ENCODE measurements around the gene SLC2A11.

SLC2A11 gene

DNA sequence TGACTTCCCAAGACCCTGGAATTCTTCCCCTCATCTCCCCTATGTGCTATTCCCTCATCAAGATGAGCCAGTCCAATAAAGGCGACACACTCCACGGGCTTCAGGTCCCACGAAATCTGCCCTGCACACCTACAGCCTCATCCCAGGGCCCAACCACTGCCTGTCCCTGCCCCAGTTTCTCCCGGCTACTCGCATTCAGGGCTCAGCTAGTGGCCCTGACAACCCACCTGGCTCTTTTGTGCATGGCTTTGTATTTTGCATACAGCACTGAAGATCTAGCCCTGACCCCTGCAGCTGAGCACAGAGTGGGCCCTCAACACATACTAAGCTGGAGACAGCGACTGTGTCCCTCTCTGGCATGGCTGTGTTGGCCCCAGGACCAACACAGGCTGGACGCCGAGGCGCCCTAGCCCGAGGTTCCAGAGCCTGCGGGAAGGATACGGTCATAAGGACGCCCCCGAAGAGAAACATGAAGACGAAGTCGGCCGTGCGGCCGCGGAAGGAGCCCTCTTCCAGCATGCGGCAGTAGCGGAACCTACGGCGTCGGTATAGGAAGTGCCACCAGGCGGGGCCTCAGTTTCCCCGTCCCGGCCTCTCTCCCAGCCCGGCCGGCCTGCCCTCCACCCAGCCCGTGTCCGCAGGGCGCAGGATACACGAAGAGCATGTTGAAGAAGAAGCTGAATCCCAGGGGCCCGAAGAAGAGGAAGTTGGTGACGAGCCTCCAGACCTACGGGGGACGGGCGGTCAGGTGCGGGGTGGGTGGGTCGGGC, 19.6 kb upstream of the SLC2A11 start:
- no peaks in the 10 kb centered on the region for H3K9me3 ChIP-seq (ENCODE audit: control insufficient read depth, low read length)
- H3K27me3 ChIP-seq (ENCODE audit: control insufficient read depth in 1 of 2, insufficient read depth in 1 of 2, low read length in 2 of 2), result peaks cover 0 to 11% of the 10 kb centered on the region in 2 experiments

DNA sequence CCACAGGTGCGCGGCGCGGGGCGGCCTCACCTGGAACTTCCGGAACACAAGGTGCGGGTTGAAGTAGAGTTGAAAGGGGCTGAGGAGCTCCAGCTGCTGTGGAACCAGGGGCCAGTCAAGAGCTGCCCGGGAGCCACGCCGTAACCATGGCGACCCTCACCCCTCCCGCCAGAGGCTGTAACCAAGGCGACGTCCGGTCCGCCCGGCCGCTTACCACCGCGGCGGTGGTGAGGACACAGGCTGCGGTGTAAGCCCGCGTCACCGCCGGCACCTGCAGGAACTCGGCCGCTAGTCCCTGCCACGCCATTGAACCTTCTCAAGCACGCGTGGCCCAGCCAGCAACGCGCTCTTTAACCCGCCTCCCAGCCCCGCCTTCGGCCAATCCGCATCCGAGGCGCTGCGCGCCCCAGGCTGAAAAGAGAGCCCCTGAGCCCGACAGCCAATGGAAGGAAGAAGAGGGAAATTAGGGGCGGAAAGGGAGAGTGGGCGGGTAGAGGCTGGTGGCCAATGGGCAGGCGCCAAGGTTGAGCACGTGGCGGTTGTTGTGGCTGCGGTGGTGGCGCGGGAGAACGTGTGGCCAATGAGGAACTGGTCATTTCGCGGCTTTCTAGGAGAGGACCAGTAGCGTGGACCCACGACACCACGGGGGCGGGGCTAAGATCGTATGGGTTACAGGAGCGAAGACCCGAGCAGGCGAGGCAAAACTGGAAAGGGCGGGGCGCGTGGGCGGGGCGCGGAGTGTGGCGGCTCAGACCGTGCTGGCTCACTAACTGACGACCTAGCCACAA, 18.8 kb upstream of the SLC2A11 start, which contains the start of gene DERL3:
Gene DERL3 (minus strand): TSS at position 326 of the 788 bp plus-strand sequence. CDS start 19 bp downstream, at position 307.
- Histone ChIP-seq H3K9me3 (ENCODE audit: control insufficient read depth, low read length) (no peaks in the 10 kb centered on the region), H2AK5ac (ENCODE audit: low read length, severe bottlenecking) (no peak within 1 kb of the TSS), H3K14ac (ENCODE audit: low read length in 2 of 2) (peak within 1 kb of the TSS in 1 of 2 experiments; percentile 20), H4K91ac (ENCODE audit: low read length) (no peak within 1 kb of the TSS), H3K18ac (ENCODE audit: low read depth in 1 of 2, low read length in 2 of 2) (peak within 1 kb of the TSS in 1 of 2 experiments; percentile 61), H3K79me1 (replicated peaks; ENCODE audit: low read length, poor library complexity, severe bottlenecking) (peaks cover 10% of the 10 kb centered on the region), H2AFZ (ENCODE audit: low read depth, low read length) (peak within 1 kb of the TSS; percentile 75), H3K23ac (ENCODE audit: low read length in 2 of 2) (no peak within 1 kb of the TSS), H4K8ac (ENCODE audit: low read length) (no peak within 1 kb of the TSS), H3K4me1 (ENCODE audit: control insufficient read depth, insufficient read depth, low read depth, low read length) (peaks cover 15% of the 10 kb centered on the region), H2BK120ac (ENCODE audit: low read depth, low read length) (no peak within 1 kb of the TSS), H3K4me2 (ENCODE audit: low read length, poor library complexity, severe bottlenecking) (peak within 1 kb of the TSS; percentile 87), H2BK12ac (ENCODE audit: low read length in 2 of 2) (peak within 1 kb of the TSS; percentile 65 to 86), H3K27me3 (ENCODE audit: control insufficient read depth in 1 of 2, insufficient read depth in 1 of 2, low read length in 2 of 2) (peaks cover 0 to 11% of the 10 kb centered on the region in 2 experiments), H2BK5ac (ENCODE audit: low read depth, low read length, poor library complexity, severe bottlenecking) (no peak within 1 kb of the TSS), H3K9ac (ENCODE audit: low read length) (no peak within 1 kb of the TSS), H2BK15ac (ENCODE audit: low read depth, poor library complexity, severe bottlenecking) (no peak within 1 kb of the TSS), H3K36me3 (ENCODE audit: control insufficient read depth in 1 of 2, insufficient read depth in 2 of 2, low read depth in 1 of 2, low read length in 2 of 2) (peaks cover 34 to 42% of the 10 kb centered on the region in 2 experiments), H3K27ac (ENCODE audit: low read length, poor library complexity, severe bottlenecking) (no peak within 1 kb of the TSS), H3K4ac (ENCODE audit: low read depth in 1 of 2, low read length in 2 of 2) (peak within 1 kb of the TSS in 1 of 2 experiments; percentile 24), H3K4me3 (ENCODE audit: insufficient read depth in 1 of 2, low read depth in 1 of 2, low read length in 2 of 2) (peak within 1 kb of the TSS; percentile 61 to 69)
- WGBS, result under 1% methylated on average over 62 of the region's 70 CpGs
- peak; percentile 99 for DNase-seq

More for the DNA sequence above, 19.6 kb upstream of the SLC2A11 start:
- H2BK15ac ChIP-seq (ENCODE audit: low read depth, poor library complexity, severe bottlenecking), result no peak overlapping the region
- H2AFZ ChIP-seq (ENCODE audit: low read depth, low read length), result no peak overlapping the region
- no peak overlapping the region for H3K9ac ChIP-seq (ENCODE audit: low read length)
- H3K4me2 ChIP-seq (ENCODE audit: low read length, poor library complexity, severe bottlenecking), result no peak overlapping the region
- H3K14ac ChIP-seq (ENCODE audit: low read length in 2 of 2), result no peak overlapping the region
- H2BK120ac ChIP-seq (ENCODE audit: low read depth, low read length), result no peak overlapping the region
- 27% methylated on average over 41 of the region's 41 CpGs for WGBS
- no peak overlapping the region for H3K4ac ChIP-seq (ENCODE audit: low read depth in 1 of 2, low read length in 2 of 2)
- no peak overlapping the region for H4K8ac ChIP-seq (ENCODE audit: low read length)
- peaks cover 42 to 50% of the 10 kb centered on the region in 2 experiments for H3K36me3 ChIP-seq (ENCODE audit: control insufficient read depth in 1 of 2, insufficient read depth in 2 of 2, low read depth in 1 of 2, low read length in 2 of 2)
- H3K79me1 ChIP-seq (replicated peaks; ENCODE audit: low read length, poor library complexity, severe bottlenecking), result peaks cover 14% of the 10 kb centered on the region
- H2BK5ac ChIP-seq (ENCODE audit: low read depth, low read length, poor library complexity, severe bottlenecking), result no peak overlapping the region
- H3K23ac ChIP-seq (ENCODE audit: low read length in 2 of 2), result no peak overlapping the region
- H2BK12ac ChIP-seq (ENCODE audit: low read length in 2 of 2), result no peak overlapping the region
- H4K91ac ChIP-seq (ENCODE audit: low read length), result no peak overlapping the region
- no peak overlapping the region for H2AK5ac ChIP-seq (ENCODE audit: low read length, severe bottlenecking)
- no peak overlapping the region for H3K4me3 ChIP-seq (ENCODE audit: insufficient read depth in 1 of 2, low read depth in 1 of 2, low read length in 2 of 2)
- no peak for DNase-seq
- H3K27ac ChIP-seq (ENCODE audit: low read length, poor library complexity, severe bottlenecking), result no peak overlapping the region
- no peak overlapping the region for H3K18ac ChIP-seq (ENCODE audit: low read depth in 1 of 2, low read length in 2 of 2)
- H3K4me1 ChIP-seq (ENCODE audit: control insufficient read depth, insufficient read depth, low read depth, low read length), result peaks cover 15% of the 10 kb centered on the region

DNA sequence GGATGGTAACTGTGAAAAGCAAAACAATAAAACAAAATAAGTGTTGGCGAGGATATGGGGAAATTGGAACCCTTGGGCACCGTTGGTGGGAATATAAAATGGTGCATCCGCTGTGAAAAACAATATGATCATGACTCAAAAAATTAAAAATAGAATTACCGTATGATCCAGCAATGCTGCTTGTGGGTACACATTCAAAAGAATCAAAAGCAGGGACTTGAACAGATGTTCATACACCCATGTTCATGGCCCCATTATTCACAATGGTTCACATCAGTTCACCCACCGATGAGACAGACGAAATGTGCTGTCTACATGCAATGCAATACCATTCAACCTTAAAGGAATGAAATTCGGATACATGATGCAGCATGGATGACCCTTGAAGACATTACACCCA, 17.6 kb upstream of the SLC2A11 start:
- H3K27me3 ChIP-seq (ENCODE audit: control insufficient read depth in 1 of 2, insufficient read depth in 1 of 2, low read length in 2 of 2), result peaks cover 0 to 11% of the 10 kb centered on the region in 2 experiments
- no peak overlapping the region for H2AFZ ChIP-seq (ENCODE audit: low read depth, low read length)
- 89% methylated on average over 7 of the region's 7 CpGs for WGBS
- no peak overlapping the region for H2BK15ac ChIP-seq (ENCODE audit: low read depth, poor library complexity, severe bottlenecking)
- no peak overlapping the region for H4K91ac ChIP-seq (ENCODE audit: low read length)
- H3K23ac ChIP-seq (ENCODE audit: low read length in 2 of 2), result no peak overlapping the region
- no peak overlapping the region for H3K4ac ChIP-seq (ENCODE audit: low read depth in 1 of 2, low read length in 2 of 2)
- DNase-seq, result no peak
- no peak overlapping the region for H3K27ac ChIP-seq (ENCODE audit: low read length, poor library complexity, severe bottlenecking)
- H2BK12ac ChIP-seq (ENCODE audit: low read length in 2 of 2), result no peak overlapping the region
- H3K18ac ChIP-seq (ENCODE audit: low read depth in 1 of 2, low read length in 2 of 2), result no peak overlapping the region
- H3K36me3 ChIP-seq (ENCODE audit: control insufficient read depth in 1 of 2, insufficient read depth in 2 of 2, low read depth in 1 of 2, low read length in 2 of 2), result peaks cover 29 to 33% of the 10 kb centered on the region in 2 experiments
- no peak overlapping the region for H3K14ac ChIP-seq (ENCODE audit: low read length in 2 of 2)
- no peak overlapping the region for H3K4me3 ChIP-seq (ENCODE audit: insufficient read depth in 1 of 2, low read depth in 1 of 2, low read length in 2 of 2)
- H2BK5ac ChIP-seq (ENCODE audit: low read depth, low read length, poor library complexity, severe bottlenecking), result no peak overlapping the region
- no peaks in the 10 kb centered on the region for H3K9me3 ChIP-seq (ENCODE audit: control insufficient read depth, low read length)
- no peak overlapping the region for H2AK5ac ChIP-seq (ENCODE audit: low read length, severe bottlenecking)
- H3K9ac ChIP-seq (ENCODE audit: low read length), result no peak overlapping the region
- H2BK120ac ChIP-seq (ENCODE audit: low read depth, low read length), result no peak overlapping the region
- no peak overlapping the region for H3K4me2 ChIP-seq (ENCODE audit: low read length, poor library complexity, severe bottlenecking)
- no peak overlapping the region for H4K8ac ChIP-seq (ENCODE audit: low read length)
- peaks cover 24% of the 10 kb centered on the region for H3K4me1 ChIP-seq (ENCODE audit: control insufficient read depth, insufficient read depth, low read depth, low read length)
- peaks cover 6% of the 10 kb centered on the region for H3K79me1 ChIP-seq (replicated peaks; ENCODE audit: low read length, poor library complexity, severe bottlenecking)

DNA sequence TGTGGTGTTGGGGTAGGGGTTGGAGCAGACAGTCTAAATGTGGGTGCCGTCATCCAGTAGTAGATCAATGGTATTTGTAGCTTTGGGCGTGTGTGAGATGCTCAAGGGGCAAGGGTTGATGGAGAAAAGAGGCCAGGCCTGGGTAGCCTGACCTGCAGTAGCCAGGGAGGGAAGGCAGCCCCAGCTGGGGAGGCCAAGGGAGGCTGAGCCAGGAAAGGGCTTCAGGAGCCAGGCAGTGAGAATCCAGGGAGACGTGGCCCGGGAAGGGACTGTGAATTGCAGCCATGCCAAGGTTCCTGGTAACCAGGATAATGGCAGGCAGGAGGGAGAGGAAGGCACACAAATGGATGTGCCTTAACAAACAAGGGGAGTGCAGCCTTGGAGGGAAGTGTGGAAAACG, 16.4 kb upstream of the SLC2A11 start:
- 88% methylated on average over 5 of the region's 5 CpGs for WGBS
- H3K79me1 ChIP-seq (replicated peaks; ENCODE audit: low read length, poor library complexity, severe bottlenecking), result no peaks in the 10 kb centered on the region
- no peak overlapping the region for H2AK5ac ChIP-seq (ENCODE audit: low read length, severe bottlenecking)
- no peak for DNase-seq
- H3K14ac ChIP-seq (ENCODE audit: low read length in 2 of 2), result no peak overlapping the region
- H3K4me1 ChIP-seq (ENCODE audit: control insufficient read depth, insufficient read depth, low read depth, low read length), result peaks cover 34% of the 10 kb centered on the region
- no peak overlapping the region for H3K4me2 ChIP-seq (ENCODE audit: low read length, poor library complexity, severe bottlenecking)
- no peak overlapping the region for H3K23ac ChIP-seq (ENCODE audit: low read length in 2 of 2)
- peak overlapping the region in 1 of 2 experiments; percentile 64 for H2BK12ac ChIP-seq (ENCODE audit: low read length in 2 of 2)
- H3K9ac ChIP-seq (ENCODE audit: low read length), result no peak overlapping the region
- H2AFZ ChIP-seq (ENCODE audit: low read depth, low read length), result no peak overlapping the region
- no peak overlapping the region for H4K8ac ChIP-seq (ENCODE audit: low read length)
- H2BK15ac ChIP-seq (ENCODE audit: low read depth, poor library complexity, severe bottlenecking), result no peak overlapping the region
- H2BK5ac ChIP-seq (ENCODE audit: low read depth, low read length, poor library complexity, severe bottlenecking), result no peak overlapping the region
- H3K27ac ChIP-seq (ENCODE audit: low read length, poor library complexity, severe bottlenecking), result no peak overlapping the region
- H3K27me3 ChIP-seq (ENCODE audit: control insufficient read depth in 1 of 2, insufficient read depth in 1 of 2, low read length in 2 of 2), result peaks cover 0 to 11% of the 10 kb centered on the region in 2 experiments
- no peaks in the 10 kb centered on the region for H3K9me3 ChIP-seq (ENCODE audit: control insufficient read depth, low read length)
- peak overlapping the region; percentile 70 for H4K91ac ChIP-seq (ENCODE audit: low read length)
- H2BK120ac ChIP-seq (ENCODE audit: low read depth, low read length), result no peak overlapping the region
- no peak overlapping the region for H3K4me3 ChIP-seq (ENCODE audit: insufficient read depth in 1 of 2, low read depth in 1 of 2, low read length in 2 of 2)
- peak overlapping the region in 1 of 2 experiments; percentile 1 for H3K18ac ChIP-seq (ENCODE audit: low read depth in 1 of 2, low read length in 2 of 2)
- H3K36me3 ChIP-seq (ENCODE audit: control insufficient read depth in 1 of 2, insufficient read depth in 2 of 2, low read depth in 1 of 2, low read length in 2 of 2), result peaks cover 16 to 20% of the 10 kb centered on the region in 2 experiments
- H3K4ac ChIP-seq (ENCODE audit: low read depth in 1 of 2, low read length in 2 of 2), result peak overlapping the region in 1 of 2 experiments; percentile 35

All from mesenchymal stem cell (in vitro differentiated cells and primary cell).